ENCODE results near the gene SMYD1.
A peak's percentile ranks its signal among the peaks of the same experiment; 100 is the strongest.
"Not testable (repeated sequence)": the region's sequence is repeated elsewhere in the genome, so short reads cannot be mapped to it uniquely, and the experiment has no call there.

SMYD1 gene

DNA sequence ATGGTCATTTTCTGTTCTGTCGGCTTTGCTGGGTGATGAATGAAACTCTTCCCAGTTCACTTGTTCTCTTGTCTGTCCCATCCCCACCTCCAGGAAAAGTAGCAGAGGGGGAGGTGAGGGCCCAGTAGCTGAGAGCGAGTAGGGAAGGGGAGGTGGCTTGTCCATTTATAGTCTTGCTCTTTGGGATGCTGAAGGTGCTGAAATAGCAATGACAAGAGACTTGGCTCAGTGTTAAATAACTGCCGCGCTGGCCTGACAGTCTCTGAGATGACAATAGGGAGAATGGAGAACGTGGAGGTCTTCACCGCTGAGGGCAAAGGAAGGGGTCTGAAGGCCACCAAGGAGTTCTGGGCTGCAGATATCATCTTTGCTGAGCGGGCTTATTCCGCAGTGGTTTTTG, at the start of gene SMYD1:
Gene SMYD1 (plus strand): TSS at position 228 of the 400 bp plus-strand sequence. CDS start 40 bp downstream, at position 268.
- DNase-seq = no peak

- not testable (repeated sequence) for DNase-seq
Measured at GRCh38 chr2:88018077-88018805, 49.4 kb upstream of the SMYD1 start.

DNA sequence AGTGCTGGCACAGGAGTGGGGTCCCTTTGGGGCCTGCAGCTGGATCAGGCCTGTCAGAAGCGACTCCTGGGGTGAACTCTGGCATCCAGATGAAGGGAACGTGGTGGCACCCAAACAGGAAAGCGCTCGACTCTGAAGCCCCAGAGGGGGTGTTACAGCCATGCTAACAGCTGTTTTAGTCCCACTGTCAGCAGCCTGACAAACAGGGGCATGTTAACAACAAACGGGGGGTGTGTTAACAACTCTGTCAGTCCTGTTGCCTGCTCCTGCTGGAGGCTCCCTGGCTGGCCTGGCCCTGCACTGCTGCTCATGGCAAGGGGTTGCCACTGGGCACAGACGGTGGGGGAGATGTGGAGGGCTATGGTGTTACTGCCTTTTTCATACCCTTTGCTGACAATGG, 48.7 kb upstream of the SMYD1 start:
- DNase-seq = no peak

GRCh38 chr2:88019985-88020384, 47.6 kb upstream of the SMYD1 start:
- DNase-seq = no peak

DNA sequence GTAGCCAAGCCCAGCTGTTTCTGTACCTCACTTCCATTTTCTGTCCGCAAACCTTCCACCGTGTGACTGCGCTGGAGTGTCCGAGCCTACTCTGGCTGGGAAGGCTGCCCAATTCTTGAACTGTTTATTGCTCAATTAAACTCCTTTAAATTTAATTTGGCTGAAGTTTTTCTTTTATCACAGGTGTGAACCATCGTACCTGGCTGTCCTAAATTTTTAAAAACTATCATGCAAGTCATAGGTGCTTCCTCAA, 45.0 kb upstream of the SMYD1 start:
- DNase-seq = no peak

DNA sequence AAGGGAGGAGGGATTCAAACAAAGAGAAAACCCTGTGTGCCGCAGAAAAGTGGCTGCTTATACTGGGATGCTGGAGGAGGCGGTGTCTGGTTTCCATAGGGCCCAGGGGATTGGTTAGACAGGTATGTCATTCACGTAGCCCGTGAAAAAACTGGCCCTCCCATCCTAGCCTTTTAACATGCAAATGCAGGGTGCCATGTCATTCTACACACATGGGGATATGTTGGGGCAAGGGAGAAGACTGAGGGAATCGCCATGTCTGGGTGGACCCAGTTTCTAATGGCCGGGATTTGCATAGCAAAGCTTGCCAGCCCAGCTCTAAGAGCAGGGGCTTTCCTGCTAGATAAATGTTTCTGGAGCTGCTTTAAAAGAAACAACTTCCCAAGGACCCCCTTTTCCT, 43.1 kb upstream of the SMYD1 start:
- DNase-seq = no peak

- DNase-seq = peak in 1 of 2 donors; percentile 19
Measured at GRCh38 chr2:88027697-88028389, 39.8 kb upstream of the SMYD1 start.

- DNase-seq = no peak
Measured at GRCh38 chr2:88028931-88029330, 38.7 kb upstream of the SMYD1 start.

- DNase-seq = no peak
Measured at GRCh38 chr2:88032070-88032702, 35.4 kb upstream of the SMYD1 start.

GRCh38 chr2:88036182-88036581, 31.4 kb upstream of the SMYD1 start:
- DNase-seq = no peak

DNA sequence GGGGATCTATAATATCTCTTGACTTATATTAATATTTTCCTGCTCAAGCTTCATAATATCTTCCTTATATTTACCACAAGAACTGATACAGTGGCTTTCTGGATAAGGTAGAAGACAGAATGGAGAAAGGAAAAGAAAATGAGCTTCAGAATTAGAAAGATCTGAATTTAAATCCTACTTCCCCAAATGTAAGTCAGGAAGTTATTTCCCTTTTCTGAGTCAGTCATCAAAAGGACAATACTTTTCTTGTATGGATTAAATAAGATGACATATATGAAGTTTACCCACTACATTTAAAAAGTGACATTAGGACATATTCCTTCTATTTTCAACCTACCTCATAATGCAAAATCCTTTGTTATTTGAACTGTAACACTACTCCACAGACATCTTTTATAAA, 31.0 kb upstream of the SMYD1 start:
- no peak for DNase-seq

DNA sequence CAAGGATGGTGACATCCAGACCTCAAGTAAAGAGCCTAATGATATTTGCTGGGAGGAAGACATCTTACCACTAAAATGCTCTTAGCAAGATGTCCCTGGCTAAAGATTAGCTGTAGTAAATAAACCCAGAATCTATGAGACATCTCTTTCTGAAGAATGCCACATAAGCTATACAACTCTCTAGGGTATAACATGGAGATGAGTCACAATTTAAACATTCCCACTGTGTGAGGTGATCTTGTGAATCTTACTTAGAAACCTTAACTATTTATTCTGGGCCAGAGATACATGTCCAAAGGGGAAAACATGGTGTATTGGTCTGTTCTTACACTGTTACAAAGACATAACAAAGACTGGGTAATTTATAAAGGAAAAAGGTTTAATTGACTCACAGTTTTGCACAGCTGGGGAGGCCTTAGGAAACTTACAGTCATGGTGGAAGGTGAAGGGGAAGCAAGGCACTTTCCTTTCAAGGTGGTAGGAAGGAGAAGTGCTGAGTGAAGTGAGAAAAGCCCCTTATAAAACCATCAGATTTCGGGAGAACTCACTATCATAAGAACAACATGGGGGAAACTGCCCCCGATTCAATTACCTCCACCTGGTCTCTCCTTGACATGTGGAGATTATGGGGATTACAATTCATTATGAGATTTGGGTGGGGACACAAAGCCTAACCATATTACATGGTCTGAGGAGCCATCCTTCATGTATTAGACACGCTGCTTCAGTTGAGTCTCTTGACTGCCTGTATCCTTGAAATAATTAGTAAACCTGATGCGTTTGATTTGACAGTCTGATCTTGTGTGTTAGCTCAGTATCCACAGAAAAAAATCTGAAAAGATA, 29.1 kb upstream of the SMYD1 start:
- DNase-seq = no peak

DNA sequence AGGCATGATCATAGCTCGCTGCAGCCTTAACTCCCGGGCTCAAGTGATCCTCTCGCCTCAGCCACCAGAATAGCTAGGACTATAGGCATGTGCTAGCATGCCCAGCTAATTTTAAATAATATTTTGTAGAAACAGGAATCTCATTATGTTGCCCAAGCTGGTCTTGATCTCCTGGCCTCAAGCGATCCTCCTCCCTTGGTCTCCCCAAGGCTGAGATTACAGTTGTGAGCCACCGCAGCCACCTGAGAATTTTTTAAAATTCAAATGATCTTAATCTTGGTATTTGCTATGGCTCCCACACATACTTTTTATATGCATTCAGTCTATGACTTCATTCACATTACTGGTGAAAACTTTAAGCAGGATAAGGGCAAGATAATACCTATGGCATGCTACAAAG, 25.1 kb upstream of the SMYD1 start:
- DNase-seq = no peak

- not testable (repeated sequence) for DNase-seq
Measured at GRCh38 chr2:88045561-88045960, 22.1 kb upstream of the SMYD1 start.

GRCh38 chr2:88048541-88048940, 19.1 kb upstream of the SMYD1 start:
- DNase-seq = no peak

DNA sequence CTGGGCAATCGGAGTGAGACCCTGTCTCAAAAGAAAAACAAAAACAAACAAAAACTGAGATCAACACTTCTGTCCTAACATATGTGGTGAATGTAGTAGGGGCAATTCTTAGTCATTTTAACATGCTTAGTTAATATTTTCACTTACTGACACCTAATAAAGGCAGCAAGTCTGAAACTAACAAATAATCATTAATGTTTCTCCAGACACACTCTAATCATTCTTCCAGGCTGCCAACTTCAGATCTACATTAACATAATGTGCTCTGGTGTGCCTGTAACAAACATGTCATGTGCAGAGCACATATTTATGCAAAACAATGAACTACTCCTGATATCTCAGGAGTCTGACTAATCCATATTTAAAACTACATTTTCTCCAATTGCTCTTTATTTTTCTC, 18.0 kb upstream of the SMYD1 start:
- DNase-seq = no peak

DNA sequence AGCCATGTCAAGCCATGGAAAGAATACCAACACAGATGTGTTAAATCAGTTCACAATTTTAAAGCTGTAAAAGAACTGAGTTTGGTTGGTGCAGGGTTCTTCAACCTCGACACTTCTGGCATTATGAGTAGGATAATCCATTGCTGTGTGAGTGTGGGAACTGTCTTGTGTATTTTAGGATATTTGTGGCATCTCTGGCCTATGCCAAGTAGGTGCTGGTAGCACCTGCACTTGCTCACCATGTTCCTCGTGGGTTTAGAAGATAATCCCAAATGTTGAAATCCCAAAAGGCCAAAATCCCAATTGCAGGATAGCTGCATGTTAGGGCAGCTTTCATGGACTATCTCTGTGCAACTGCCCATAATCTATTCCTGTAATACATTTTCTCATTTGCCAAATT, 15.8 kb upstream of the SMYD1 start:
- no peak for DNase-seq

DNA sequence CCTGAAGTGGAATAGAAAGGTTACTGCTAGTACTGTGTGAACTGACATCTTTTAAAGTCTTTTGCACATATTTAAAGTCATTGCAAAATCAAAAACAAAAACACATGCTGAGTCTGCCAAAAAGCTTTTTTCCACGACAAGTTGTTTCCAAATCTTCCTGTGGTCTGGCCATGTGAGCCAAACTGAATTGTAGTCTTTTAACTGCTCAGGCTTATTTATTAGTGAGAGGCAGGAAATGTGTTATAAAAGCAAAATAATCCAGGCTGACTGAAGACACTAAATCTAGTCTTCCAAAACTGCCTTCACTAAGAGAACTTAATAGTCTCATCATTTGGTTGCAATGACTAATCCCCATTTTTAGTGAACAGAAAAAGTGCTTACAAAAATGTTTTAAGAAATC, 14.3 kb upstream of the SMYD1 start:
- DNase-seq = no peak

DNA sequence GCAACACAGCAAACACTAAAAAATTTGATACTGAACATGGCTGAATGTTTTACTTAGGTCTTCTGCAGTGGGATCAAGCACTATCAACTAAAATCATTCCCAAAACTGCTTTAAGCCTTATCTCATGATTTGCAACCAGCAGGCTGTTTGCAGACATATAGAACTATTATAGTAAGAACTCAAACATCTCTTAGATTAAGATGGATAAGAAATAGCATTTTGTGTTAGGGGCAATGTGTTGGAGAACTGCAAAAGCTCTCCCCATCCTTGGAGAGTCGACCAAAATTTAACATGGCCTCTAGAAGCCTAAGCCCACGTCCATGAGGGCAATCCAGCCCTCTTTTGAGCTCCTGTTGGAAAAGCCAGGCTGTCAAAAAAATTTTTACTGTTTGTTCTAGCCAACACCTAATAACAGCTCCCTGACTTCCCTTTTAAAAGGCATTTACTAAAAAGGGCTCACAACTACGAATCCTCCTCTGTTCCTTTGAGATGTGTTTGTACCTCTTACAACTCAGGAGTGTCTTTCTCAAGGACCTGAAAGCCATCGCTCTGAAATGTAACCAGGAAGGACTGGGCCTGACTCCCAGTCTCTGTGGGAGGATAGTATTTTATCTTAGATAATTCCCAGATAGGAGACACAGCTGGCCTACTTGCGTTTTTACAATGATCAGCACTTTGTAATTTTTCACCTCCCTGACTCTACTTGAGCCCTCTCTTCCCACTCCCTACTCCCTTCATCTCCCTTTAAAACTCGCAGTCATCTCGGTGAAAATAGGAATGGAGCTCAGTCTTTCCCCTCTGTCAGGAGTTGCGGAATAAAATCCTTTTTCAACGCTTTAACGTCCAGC, 13.5 kb upstream of the SMYD1 start:
- no peak for DNase-seq

DNA sequence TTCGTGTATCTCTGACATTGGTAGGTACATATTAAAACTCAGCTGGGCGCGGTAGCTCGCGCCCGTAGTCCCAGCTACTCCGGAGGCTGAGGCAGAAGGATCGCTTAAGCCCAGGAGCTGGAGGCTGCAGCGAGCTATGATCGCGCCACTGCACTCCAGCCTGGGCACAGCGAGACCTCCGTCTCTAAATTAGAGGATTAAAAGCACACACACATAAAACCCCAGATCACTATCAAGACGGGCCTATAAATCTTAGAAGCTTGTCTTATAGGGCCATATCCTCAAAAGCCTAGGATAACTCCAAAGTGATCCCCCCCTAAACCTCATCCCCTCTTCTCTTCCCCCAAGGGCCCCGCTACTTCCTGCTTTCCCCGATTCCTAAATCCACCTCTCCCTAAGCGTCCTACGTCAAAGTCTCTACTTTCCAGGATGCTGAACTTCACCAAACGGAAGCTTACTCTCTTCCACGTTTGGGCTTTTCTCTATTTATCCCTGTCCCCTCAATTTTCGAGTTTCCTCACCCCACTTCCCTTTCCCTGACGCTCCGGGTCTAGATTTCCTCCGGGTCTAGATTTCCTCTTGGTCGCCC, 12.7 kb upstream of the SMYD1 start:
- DNase-seq = no peak

- peak; percentile 93 to 94 for DNase-seq
Measured at GRCh38 chr2:88055371-88056128, 12.1 kb upstream of the SMYD1 start, which contains the start of gene KRCC1. TSS of gene KRCC1 (minus strand) at chr2:88055783. CDS start at chr2:88028563, 27,220 bp downstream.

Measured in hippocampal formation (tissue), 2 donors.